Memory B cell (primary cell): Measurements from ENCODE around the gene CACFD1.
A peak's percentile ranks its signal among the peaks of the same experiment; 100 is the strongest.

Experiments
- ATAC-seq: fragments of 150-1000 bp; cut with Tn5 transposase; 2 replicates; pipeline ENCODE4 v1.10.0; 2021; ENCODE audit warnings: low read depth, mild to moderate bottlenecking, moderate library complexity
- DNase-seq, 2 donors: peaks; one replicate each; pipeline ENCODE4 v3.0.0; 2022; ENCODE audit warnings: low spot score in 2 of 2
- H3K27ac Mint-ChIP-seq: one replicate; pipeline ENCODE4 v1.8.0; 2022; ENCODE audit warnings: mild to moderate bottlenecking, moderate library complexity, mixed read lengths
- H3K27me3 Mint-ChIP-seq: one replicate; pipeline ENCODE4 v1.8.0; 2022; ENCODE audit warnings: mixed read lengths
- H3K36me3 Mint-ChIP-seq: one replicate; pipeline ENCODE4 v1.8.0; 2022; ENCODE audit warnings: mild to moderate bottlenecking, mixed read lengths
- H3K4me1 Mint-ChIP-seq: one replicate; pipeline ENCODE4 v1.8.0; 2022; ENCODE audit warnings: mixed read lengths
- H3K4me3 Mint-ChIP-seq: one replicate; pipeline ENCODE4 v1.8.0; 2022; ENCODE audit warnings: mild to moderate bottlenecking, moderate library complexity, mixed read lengths
- H3K9me3 Mint-ChIP-seq: one replicate; pipeline ENCODE4 v1.8.0; 2022; ENCODE audit warnings: mixed read lengths

The CACFD1 gene

DNA sequence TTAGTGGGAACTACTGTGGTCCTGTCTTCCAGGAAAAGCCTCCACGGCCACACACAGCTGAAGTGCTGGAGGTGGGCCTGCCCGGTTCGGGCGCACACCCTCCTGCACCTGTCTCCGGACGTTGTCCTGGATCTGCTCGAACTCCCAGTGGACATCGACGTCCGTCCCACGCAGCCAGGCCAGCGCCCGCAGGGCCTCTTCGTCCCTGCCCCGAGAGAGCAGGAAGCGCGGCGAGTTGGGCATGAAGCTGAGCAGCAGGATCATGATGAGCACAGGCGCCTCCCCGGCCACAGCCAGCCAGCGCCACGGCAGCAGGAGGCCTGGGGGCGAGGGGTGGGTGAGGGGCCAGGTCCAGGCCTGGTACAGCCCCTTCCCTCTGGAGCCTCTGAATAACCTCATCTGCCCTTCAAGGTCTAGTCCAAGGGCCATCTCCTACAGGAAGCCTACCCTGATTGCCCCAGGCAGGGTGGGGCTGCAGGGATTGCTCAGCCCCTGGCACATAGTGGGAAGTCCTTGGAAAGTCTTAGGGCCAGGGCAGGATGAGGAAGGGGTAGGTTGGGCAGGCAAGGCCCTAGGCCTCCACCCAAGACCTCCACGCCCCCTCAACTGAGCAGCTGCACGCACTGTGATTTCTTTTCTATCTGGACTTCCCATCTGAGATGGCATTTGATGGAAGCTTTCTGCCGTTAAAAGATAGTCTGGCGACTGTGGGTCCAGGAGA lies 15.7 kb downstream of the CACFD1 start:
- Mint-ChIP-seq H3K4me3 (no peak overlapping the region), H3K27me3 (no peaks in the 10 kb centered on the region), H3K4me1 (peaks cover 26% of the 10 kb centered on the region), H3K27ac (no peak overlapping the region), H3K9me3 (no peaks in the 10 kb centered on the region), H3K36me3 (peaks cover 11% of the 10 kb centered on the region)
- DNase-seq: no peak
- no peak for ATAC-seq

DNA sequence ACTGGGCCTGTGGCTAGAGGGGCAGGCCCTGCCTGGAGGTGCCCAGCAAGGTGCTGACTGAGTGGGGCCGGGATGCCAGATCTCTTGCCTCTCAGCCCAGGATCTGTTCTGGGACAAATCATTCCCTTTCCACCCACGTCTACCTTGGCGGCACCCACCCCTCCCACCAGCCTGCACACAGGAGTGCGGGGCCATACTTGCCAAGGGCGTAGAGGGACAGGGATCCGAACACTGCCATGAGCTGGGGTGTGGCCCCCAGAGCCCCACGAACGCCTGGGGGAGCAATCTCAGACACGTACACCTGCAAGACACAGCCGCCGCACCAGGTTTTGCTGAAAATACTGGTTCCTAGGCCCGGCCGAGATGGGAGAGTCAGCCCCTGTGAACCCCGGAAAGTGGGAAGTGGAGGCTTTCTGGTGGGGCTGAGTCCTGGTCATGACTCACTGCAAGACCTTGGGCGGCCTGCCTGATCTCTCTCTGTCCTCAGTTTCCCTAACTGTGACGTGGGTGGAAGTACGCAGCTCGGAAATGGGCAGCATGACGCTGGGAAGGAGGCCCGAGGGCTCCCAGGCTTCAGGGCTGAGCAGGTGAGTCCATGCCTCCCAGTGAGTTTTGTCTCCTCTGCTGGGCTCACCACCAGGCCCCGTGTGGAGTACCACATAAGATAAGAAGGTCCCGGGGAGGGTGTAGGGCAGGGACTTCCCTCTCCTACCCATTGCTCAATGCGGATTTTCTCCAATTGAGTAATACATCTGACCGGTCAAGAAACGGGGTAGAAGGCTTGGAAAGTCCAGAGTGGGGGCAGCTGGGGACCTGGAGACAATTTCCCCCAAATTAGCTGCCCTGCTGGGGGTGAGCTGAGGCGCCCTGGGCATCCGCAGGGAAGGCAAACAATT lies 16.5 kb downstream of the CACFD1 start:
- Mint-ChIP-seq H3K9me3 (no peaks in the 10 kb centered on the region), H3K27me3 (no peaks in the 10 kb centered on the region)

GRCh38 chr9:133476941-133477340 lies 17.2 kb downstream of the CACFD1 start:
- Mint-ChIP-seq H3K36me3 (peaks cover 8% of the 10 kb centered on the region), H3K27me3 (no peaks in the 10 kb centered on the region), H3K27ac (no peak overlapping the region), H3K4me3 (no peak overlapping the region), H3K9me3 (no peaks in the 10 kb centered on the region), H3K4me1 (peaks cover 23% of the 10 kb centered on the region)
- DNase-seq (no peak), ATAC-seq (no peak)

More for the DNA sequence above, 16.5 kb downstream of the CACFD1 start:
- peaks cover 23% of the 10 kb centered on the region for H3K4me1 Mint-ChIP-seq
- ATAC-seq (no peak), DNase-seq (no peak)
- peaks cover 11% of the 10 kb centered on the region for H3K36me3 Mint-ChIP-seq
- H3K27ac Mint-ChIP-seq: no peak overlapping the region
- no peak overlapping the region for H3K4me3 Mint-ChIP-seq

GRCh38 chr9:133477461-133477860 lies 17.7 kb downstream of the CACFD1 start:
- no peaks in the 10 kb centered on the region for H3K27me3 Mint-ChIP-seq
- peaks cover 23% of the 10 kb centered on the region for H3K4me1 Mint-ChIP-seq
- H3K27ac Mint-ChIP-seq: peak overlapping the region; percentile 80
- H3K36me3 Mint-ChIP-seq: peaks cover 8% of the 10 kb centered on the region
- H3K9me3 Mint-ChIP-seq: no peaks in the 10 kb centered on the region
- DNase-seq (no peak), ATAC-seq (no peak)
- H3K4me3 Mint-ChIP-seq: peak overlapping the region; percentile 91

GRCh38 chr9:133477992-133478850 lies 18.4 kb downstream of the CACFD1 start:
- H3K9me3 Mint-ChIP-seq: no peaks in the 10 kb centered on the region
- ATAC-seq: peak; percentile 61
- DNase-seq: no peak
- peak overlapping the region; percentile 91 for H3K4me3 Mint-ChIP-seq
- H3K27ac Mint-ChIP-seq: peak overlapping the region; percentile 80
- peaks cover 23% of the 10 kb centered on the region for H3K4me1 Mint-ChIP-seq
- no peaks in the 10 kb centered on the region for H3K27me3 Mint-ChIP-seq
- peaks cover 6% of the 10 kb centered on the region for H3K36me3 Mint-ChIP-seq

- Mint-ChIP-seq H3K4me1 (peaks cover 23% of the 10 kb centered on the region), H3K27me3 (no peaks in the 10 kb centered on the region), H3K36me3 (peaks cover 6% of the 10 kb centered on the region), H3K9me3 (no peaks in the 10 kb centered on the region), H3K4me3 (peak within 1 kb of the TSS; percentile 91), H3K27ac (peak within 1 kb of the TSS; percentile 80)
- peak; percentile 85 for ATAC-seq
- peak; percentile 71 to 75 for DNase-seq
These were observed 19.3 kb downstream of the CACFD1 start, which contains the start of gene SLC2A6 for GRCh38 chr9:133478851-133479711. SLC2A6 (minus strand) TSS chr9:133479099; CDS start chr9:133479059, 40 bp downstream.

GRCh38 chr9:133483611-133484010 lies 23.8 kb downstream of the CACFD1 start:
- Mint-ChIP-seq H3K27ac (no peak overlapping the region), H3K27me3 (no peaks in the 10 kb centered on the region), H3K36me3 (no peaks in the 10 kb centered on the region), H3K9me3 (no peaks in the 10 kb centered on the region), H3K4me1 (peaks cover 12% of the 10 kb centered on the region), H3K4me3 (no peak overlapping the region)
- no peak for ATAC-seq
- no peak for DNase-seq

GRCh38 chr9:133484671-133485437 lies 25.1 kb downstream of the CACFD1 start:
- DNase-seq: no peak
- no peak for ATAC-seq
- Mint-ChIP-seq H3K4me1 (peaks cover 6% of the 10 kb centered on the region), H3K36me3 (no peaks in the 10 kb centered on the region), H3K27ac (no peak overlapping the region), H3K9me3 (no peaks in the 10 kb centered on the region), H3K27me3 (peaks cover 5% of the 10 kb centered on the region), H3K4me3 (no peak overlapping the region)

GRCh38 chr9:133485531-133486260 lies 25.9 kb downstream of the CACFD1 start:
- H3K27ac Mint-ChIP-seq: no peak overlapping the region
- ATAC-seq (peak; percentile 63), DNase-seq (peak in 1 of 2 donors; percentile 41)
- peak overlapping the region; percentile 64 for H3K4me3 Mint-ChIP-seq
- H3K9me3 Mint-ChIP-seq: no peaks in the 10 kb centered on the region
- no peaks in the 10 kb centered on the region for H3K36me3 Mint-ChIP-seq
- H3K27me3 Mint-ChIP-seq: peaks cover 11% of the 10 kb centered on the region
- peaks cover 4% of the 10 kb centered on the region for H3K4me1 Mint-ChIP-seq

GRCh38 chr9:133487331-133487725 lies 27.6 kb downstream of the CACFD1 start:
- no peaks in the 10 kb centered on the region for H3K9me3 Mint-ChIP-seq
- H3K27me3 Mint-ChIP-seq: peaks cover 12% of the 10 kb centered on the region
- ATAC-seq: no peak
- no peak overlapping the region for H3K4me3 Mint-ChIP-seq
- peaks cover 4% of the 10 kb centered on the region for H3K4me1 Mint-ChIP-seq
- no peak for DNase-seq
- H3K36me3 Mint-ChIP-seq: no peaks in the 10 kb centered on the region
- H3K27ac Mint-ChIP-seq: no peak overlapping the region

- H3K9me3 Mint-ChIP-seq: no peaks in the 10 kb centered on the region
- ATAC-seq (no peak), DNase-seq (no peak)
- no peak overlapping the region for H3K4me3 Mint-ChIP-seq
- H3K27ac Mint-ChIP-seq: no peak overlapping the region
- peaks cover 4% of the 10 kb centered on the region for H3K4me1 Mint-ChIP-seq
- H3K36me3 Mint-ChIP-seq: no peaks in the 10 kb centered on the region
- peaks cover 13% of the 10 kb centered on the region for H3K27me3 Mint-ChIP-seq
These were observed 29.0 kb downstream of the CACFD1 start for GRCh38 chr9:133488686-133489252.
